NCI-H526 treated with DMSO at 0.1 percent for 48 hours (cell line): ENCODE measurements around the gene UMAD1.

Experiments used
- DNase-seq: peaks from one replicate; lab custom pipeline; 2025; lab: John Stamatoyannopoulos, UW

UMAD1 gene

GRCh38 chr7:7720750-7721621 is 80.4 kb downstream of the UMAD1 start:
- DNase-seq: peak; percentile 45

DNA sequence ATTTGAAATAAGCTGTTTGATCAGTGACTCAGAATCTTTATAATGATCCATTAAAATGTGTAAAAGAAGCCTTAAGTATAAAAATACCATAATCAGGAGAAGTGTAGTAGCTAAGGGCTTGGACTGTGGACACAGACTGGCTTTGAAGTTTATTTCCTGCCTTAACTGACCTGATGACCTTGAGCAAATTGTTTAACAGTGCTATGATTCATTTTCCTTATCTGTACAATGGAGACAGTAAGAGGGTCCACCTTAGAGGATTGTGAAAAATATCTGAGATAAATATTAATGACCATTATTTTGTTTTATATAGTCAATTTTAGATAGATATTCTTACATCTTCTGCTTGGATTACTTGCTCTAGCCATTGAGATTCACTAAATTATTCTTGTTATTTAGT is 91.2 kb downstream of the UMAD1 start:
- DNase-seq: no peak

DNA sequence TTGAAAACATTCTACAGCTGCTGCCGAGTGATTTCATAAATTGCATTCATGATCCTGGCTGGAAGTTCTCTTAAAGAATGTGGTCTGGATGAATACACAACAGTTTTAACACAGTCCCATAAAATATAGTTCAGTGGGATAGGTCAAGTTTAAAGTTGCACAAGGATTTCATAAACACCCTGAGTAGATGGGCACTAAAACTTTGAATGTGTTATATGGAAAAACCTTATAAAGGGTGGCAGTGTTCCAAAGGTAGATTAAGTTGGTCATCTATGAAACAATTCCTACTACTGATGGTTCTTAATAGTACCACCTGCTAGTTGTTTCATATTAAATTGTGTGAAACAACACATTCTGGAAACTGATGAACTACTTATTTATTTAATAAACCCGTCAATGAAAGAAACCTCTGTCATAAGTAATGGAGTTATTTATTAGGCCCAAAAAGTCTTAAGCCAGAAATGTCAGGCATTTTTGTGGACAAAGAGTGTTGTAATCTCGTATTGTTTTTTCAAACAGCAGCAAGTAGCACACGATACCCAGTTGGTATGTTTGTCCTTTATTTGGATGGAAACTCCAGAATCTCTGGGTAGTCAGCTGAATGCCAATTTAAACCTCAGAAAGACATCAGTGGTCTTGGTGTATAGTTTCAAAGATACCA is 92.2 kb downstream of the UMAD1 start:
- no peak for DNase-seq

DNA sequence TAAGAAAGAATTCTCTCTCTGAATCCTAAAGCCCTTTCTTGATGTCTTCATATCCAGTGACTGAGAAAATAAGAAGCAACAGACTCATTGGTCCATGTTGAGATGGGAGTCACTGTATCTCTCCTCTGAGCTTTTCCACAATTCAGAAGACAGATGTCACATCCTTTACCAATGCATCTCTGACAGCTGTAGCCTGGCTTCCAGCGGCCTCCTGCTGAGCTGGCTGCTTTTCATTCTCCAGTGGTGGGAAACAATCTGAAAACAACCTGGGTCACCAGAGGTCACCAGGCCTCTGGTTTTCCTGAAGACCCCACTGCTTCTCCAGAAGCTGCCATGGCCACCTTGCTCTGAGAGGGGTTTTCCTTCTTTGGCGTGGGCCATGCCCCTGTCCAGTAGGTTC is 96.1 kb downstream of the UMAD1 start:
- no peak for DNase-seq

DNA sequence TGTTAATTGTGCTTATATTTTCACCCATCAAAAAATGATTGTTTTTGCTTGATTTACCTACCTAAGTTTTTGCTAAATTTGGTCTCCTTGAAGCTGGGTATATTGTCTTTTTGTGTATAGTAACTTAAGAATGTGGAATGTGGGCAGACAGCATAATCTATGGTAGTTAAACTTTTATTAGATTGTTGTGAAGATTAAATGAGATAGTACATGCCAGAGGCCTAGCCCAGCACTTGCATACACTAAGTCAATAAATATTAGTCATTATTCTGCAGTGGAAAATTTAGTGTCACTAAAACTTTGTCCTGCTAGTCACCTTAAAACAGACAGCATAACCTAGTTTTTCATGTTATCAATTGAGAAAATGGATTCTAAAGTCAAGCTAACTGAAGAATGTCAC is 97.1 kb downstream of the UMAD1 start:
- no peak for DNase-seq

DNA sequence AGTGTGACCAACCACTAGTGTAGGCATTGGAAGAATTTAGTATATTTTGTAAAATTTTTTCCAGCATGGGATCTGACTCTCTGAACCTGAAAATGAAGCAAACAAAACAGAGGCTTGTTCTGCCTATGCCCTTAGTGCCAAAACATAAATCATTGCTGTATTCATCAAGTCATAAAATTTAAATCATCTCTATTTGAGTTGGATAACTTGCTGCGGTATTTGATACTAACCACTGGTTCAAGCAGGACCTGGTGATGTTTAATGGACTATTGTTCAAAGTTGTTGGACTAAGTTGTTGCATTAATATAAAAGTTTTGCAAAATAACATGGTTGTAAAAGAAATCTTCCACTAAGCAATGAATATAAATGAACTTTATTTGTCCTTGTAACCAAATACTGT is 97.6 kb downstream of the UMAD1 start:
- peak; percentile 22 for DNase-seq

- no peak for DNase-seq
Measured at GRCh38 chr7:7738622-7739021, 98.1 kb downstream of the UMAD1 start.

DNA sequence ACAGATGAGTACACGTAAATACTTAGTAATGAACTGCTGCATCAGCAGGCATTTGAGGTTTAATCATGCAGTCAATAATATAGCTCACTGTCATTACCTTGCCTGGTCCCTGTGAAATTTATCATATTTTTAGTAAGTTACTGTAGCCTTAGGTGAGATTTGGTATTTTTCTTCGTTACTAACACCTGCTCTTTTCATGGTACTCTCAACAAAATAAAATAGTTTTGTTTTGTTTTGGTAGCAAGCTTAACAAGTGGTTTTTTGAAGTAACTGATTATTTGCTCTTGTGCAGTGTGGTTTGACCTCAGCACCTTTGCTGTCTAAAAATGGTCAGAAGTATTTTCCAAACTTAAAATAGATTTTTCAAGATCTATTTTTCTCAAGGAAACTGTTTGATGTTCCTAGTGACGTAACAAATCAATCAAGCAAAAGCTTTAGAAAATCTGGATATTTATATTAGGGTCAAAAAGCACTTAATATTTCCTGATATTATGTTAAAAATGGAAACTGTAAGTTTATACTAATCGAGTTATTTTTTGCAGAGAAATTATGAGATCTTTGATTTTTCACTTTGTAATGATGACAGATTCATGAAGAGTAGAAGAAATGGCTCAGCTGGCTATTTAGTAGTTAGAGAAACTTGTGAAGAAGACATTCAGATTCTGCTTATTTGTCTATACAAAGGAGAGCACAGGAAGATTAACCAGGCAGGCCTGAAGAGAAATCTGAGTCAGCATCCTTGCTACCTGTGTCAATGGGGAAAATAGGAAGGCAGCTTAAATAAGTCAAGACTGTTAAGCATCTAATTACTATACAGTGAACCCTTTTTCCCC is 98.9 kb downstream of the UMAD1 start:
- DNase-seq: no peak

DNA sequence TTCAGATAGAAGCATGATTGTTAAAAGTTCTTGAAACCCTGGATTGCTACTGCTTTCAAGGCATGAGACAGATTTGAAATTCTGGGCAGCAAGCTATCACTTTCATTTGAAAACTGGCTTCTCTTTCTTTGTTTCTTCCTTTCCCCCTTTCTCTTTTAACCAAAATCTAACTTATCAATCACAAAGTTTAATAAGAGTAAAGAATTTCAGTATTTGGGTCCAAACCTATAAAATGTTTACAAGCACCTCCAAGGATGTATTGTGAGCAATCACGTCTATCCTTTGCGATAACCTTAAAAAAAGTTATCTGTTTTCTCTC is 99.4 kb downstream of the UMAD1 start:
- no peak for DNase-seq

GRCh38 chr7:7742223-7742622 is 101.7 kb downstream of the UMAD1 start:
- DNase-seq: no peak

- no peak for DNase-seq
Measured at GRCh38 chr7:7745258-7745657, 104.7 kb downstream of the UMAD1 start.

DNA sequence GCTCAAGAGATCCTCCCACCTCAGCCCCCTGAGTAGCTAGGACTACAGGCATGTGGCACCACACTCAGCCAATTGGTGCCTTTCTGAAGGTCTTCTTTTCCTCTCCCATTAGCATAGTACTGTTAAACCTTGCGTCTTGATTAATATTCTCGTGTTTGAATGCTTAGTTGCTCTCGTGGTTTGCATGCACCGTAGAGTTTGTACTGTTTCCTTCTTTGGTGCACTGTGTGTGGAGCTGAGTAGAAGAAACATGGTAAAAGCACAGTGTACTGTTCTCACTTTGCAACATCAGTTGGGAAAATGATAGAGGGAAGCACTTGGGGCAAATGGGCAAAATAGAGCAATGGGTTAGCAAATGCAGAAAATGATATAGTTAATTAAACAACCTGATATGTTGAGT is 105.4 kb downstream of the UMAD1 start:
- DNase-seq: no peak

- DNase-seq: no peak
Measured at GRCh38 chr7:7746458-7746857, 105.9 kb downstream of the UMAD1 start.

GRCh38 chr7:7750571-7751242 is 110.2 kb downstream of the UMAD1 start:
- DNase-seq: no peak

DNA sequence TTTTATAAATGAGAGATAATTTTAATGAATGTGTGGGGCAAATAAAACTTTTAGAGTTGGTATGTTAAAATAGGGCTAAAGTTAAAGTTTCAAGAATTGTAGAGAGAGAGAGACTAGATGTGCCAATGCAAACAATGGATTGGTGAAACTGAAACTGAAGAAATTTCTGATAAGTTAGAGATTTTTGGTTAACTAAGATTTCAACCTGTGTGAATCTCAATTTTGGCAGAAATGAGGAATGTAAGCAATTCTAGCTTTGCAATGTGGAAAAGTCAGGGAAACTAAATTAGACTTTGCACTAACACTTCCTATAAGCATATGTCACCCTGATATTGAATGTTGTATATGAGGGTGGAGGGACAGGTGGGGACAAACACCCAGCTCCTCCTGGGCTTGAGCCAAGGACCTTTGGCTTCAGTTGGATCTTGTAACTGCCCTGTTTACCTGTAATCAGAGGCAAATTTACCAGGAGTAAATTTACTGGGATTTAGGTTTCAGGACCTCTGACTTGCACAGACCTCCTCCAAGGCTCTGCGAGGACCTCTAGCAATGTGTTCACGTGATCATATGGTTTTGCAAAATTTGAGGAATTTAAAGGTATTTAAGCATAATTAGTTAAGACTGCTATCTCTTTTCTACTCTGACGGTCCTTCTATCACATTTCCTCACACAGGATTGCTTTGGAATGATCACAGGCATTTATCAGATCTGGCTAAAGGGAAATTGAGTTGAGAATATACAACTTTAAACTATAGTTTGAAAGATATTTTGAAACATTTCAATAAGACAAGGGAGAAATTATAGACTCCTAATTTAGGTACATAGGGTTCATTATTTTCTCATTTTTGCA is 110.9 kb downstream of the UMAD1 start:
- DNase-seq: no peak

- no peak for DNase-seq
Measured at GRCh38 chr7:7756577-7756976, 116.0 kb downstream of the UMAD1 start.

DNA sequence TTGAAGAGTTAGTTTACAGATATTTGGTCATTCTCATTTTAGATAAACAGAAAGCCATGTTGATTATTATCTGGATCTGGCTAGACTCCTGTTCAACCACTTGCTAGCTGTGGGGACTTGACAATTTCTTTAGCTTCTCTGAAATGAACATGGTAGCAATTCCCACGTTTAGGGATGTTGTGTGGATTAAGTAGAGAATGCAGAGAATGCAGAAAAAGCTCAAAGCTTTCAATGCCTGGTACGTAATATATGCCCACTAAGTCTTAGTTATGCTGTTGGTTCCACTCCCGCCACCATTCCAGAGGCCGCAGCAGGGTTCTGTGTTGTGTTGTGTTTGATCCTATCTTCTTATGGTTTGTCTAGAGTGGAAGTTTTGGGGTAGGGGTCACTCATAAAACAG is 117.0 kb downstream of the UMAD1 start:
- DNase-seq: no peak

GRCh38 chr7:7761340-7761973 is 120.9 kb downstream of the UMAD1 start:
- DNase-seq: peak; percentile 22

- DNase-seq: no peak
Measured at GRCh38 chr7:7761974-7762779, 121.6 kb downstream of the UMAD1 start.
